Measurements from ENCODE around the gene RPS5. TPM values are rescaled to one million over a fixed set of nuclear protein-coding genes. Genes with fewer than 3 reads are reported as not detected.
"Not testable (repeated sequence)": the region's sequence is repeated elsewhere in the genome, so short reads cannot be mapped to it uniquely, and the experiment has no call there.

Gene RPS5
- total and polyA plus RNA-seq, 2 donors (not counting 1 experiment from before 2014, with no cell fraction given): 1,173 to 2,126 TPM

DNA sequence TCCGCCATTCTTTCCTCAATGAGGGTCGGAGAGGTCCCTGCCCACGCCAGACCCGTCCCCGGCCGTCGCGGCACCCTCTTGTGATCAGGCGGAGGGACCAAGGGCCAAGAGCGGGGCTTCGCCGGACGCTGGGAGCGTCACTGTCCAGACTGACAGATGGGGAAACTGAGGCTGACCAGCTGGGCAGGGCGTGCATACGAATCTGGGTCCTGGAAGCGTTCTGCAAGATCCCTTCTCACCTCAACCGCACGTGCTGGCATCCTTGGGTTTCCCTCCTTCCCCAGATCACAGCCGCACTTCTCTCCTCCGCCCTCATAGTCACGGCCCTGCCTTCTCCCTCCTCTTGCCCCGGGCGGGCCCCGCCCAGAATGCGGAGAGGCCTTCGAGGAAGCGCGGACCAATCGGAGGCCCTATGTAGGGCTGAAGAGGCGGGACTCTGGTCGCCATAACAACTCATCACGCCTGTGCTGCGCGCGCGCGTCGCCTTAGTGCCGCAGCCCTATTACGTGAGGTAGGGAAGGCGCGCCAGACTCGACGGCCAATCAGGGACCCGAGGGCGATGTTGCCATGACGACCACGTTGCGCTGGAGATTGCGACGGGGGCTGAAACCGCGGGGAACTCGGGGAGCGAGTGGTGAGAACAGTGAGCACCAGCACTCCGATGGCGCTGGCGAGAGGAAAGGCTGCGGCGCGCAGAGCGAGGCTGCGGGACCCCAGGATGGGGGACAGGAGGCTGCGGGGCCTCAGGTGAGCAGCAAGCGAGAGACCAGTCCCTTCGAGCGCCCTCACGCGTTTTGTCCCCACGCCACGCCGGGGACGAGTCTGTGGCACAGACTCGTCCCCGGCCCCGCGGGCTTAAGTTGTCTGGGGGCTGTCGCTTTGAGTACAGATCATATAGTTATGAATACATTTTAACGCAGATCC, 14.1 kb downstream of the RPS5 start:
- Histone ChIP-seq H3K27me3 (ENCODE audit: control insufficient read depth, insufficient read depth, low read length) (no peaks in the 10 kb centered on the region), H3K4me3 (replicated peaks in 1 of 4; ENCODE audit: control extremely low read depth in 1 of 4, insufficient read depth in 1 of 4, low read depth in 3 of 4, low read length in 4 of 4) (peak overlapping the region; percentile 68 to 73 (median 71)), H3K4me1 (ENCODE audit: control insufficient read depth, extremely low read depth, insufficient read depth, low read length) (peaks cover 4% of the 10 kb centered on the region), H3K36me3 (ENCODE audit: control insufficient read depth, insufficient read depth, low read length) (no peaks in the 10 kb centered on the region), H3K4me2 (ENCODE audit: extremely low read depth, insufficient read depth, low read length) (peak overlapping the region; percentile 76), H2AFZ (ENCODE audit: low read length) (peak overlapping the region; percentile 82), H3K79me2 (ENCODE audit: control insufficient read depth, insufficient read depth, low read length) (no peaks in the 10 kb centered on the region), H3K27ac (ENCODE audit: insufficient read depth, low read length) (peak overlapping the region; percentile 79), H4K20me1 (ENCODE audit: control insufficient read depth, extremely low read depth, insufficient read depth, low read length) (no peaks in the 10 kb centered on the region), H3K9me3 (ENCODE audit: control insufficient read depth, insufficient read depth, low read depth, low read length) (no peaks in the 10 kb centered on the region), H3K9ac (ENCODE audit: insufficient read depth, low read length) (peak overlapping the region; percentile 67)
- TF ChIP-seq, protein P1, sequence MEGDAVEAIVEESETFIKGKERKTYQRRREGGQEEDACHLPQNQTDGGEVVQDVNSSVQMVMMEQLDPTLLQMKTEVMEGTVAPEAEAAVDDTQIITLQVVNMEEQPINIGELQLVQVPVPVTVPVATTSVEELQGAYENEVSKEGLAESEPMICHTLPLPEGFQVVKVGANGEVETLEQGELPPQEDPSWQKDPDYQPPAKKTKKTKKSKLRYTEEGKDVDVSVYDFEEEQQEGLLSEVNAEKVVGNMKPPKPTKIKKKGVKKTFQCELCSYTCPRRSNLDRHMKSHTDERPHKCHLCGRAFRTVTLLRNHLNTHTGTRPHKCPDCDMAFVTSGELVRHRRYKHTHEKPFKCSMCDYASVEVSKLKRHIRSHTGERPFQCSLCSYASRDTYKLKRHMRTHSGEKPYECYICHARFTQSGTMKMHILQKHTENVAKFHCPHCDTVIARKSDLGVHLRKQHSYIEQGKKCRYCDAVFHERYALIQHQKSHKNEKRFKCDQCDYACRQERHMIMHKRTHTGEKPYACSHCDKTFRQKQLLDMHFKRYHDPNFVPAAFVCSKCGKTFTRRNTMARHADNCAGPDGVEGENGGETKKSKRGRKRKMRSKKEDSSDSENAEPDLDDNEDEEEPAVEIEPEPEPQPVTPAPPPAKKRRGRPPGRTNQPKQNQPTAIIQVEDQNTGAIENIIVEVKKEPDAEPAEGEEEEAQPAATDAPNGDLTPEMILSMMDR (conservative IDR thresholded peaks at IDR 0.05 in 1 of 2, IDR thresholded peaks at IDR 0.05 in 1 of 2; ENCODE audit: low read depth in 1 of 2, low read length in 2 of 2): no peak
- DNase-seq (ENCODE audit: low read depth in 2 of 2): peak; percentile 99

DNA sequence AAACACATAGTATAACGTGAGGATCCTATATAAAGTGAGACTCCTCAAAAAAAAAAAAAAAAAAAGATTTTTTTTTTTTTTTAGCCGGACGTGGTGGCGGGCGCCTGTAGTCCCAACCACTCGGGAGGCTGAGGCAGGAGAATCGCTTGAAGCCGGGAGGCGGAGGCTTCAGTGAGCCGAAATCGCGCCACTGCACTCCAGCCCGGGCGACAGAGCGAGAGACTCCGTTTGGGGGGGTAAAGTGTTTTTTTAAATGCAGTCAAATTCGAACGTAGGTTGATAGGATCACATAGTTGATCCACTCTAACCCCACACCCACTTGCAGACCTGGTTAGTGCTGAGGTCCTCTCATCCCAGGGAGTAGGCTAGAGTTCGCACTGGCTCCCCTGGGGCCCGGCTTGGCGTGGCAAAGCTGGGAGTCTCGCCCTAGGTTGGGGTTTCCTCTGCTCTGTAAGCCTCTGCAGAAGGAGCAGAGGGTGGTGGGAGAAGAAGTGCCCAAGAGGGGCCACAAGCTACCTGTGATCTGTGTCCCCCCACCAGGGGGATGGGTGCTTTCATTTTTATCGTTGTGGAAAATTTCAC, 14.9 kb downstream of the RPS5 start:
- H3K9me3 ChIP-seq (ENCODE audit: control insufficient read depth, insufficient read depth, low read depth, low read length): no peaks in the 10 kb centered on the region
- no peak for DNase-seq (ENCODE audit: low read depth in 2 of 2)
- peak overlapping the region; percentile 68 to 73 (median 71) for H3K4me3 ChIP-seq (replicated peaks in 1 of 4; ENCODE audit: control extremely low read depth in 1 of 4, insufficient read depth in 1 of 4, low read depth in 3 of 4, low read length in 4 of 4)
- H3K79me2 ChIP-seq (ENCODE audit: control insufficient read depth, insufficient read depth, low read length): no peaks in the 10 kb centered on the region
- H3K9ac ChIP-seq (ENCODE audit: insufficient read depth, low read length): peak overlapping the region; percentile 67
- H3K27ac ChIP-seq (ENCODE audit: insufficient read depth, low read length): no peak overlapping the region
- H3K4me2 ChIP-seq (ENCODE audit: extremely low read depth, insufficient read depth, low read length): peak overlapping the region; percentile 87
- no peaks in the 10 kb centered on the region for H3K27me3 ChIP-seq (ENCODE audit: control insufficient read depth, insufficient read depth, low read length)
- TF ChIP-seq, protein P1 (conservative IDR thresholded peaks at IDR 0.05 in 1 of 2, IDR thresholded peaks at IDR 0.05 in 1 of 2; ENCODE audit: low read depth in 1 of 2, low read length in 2 of 2): no peak
- TF ChIP-seq EZH2 (IDR thresholded peaks at IDR 0.05; ENCODE audit: low read length, missing control alignments): no peak
- H4K20me1 ChIP-seq (ENCODE audit: control insufficient read depth, extremely low read depth, insufficient read depth, low read length): no peaks in the 10 kb centered on the region
- H3K36me3 ChIP-seq (ENCODE audit: control insufficient read depth, insufficient read depth, low read length): peaks cover 2% of the 10 kb centered on the region
- H3K4me1 ChIP-seq (ENCODE audit: control insufficient read depth, extremely low read depth, insufficient read depth, low read length): peaks cover 4% of the 10 kb centered on the region
- H2AFZ ChIP-seq (ENCODE audit: low read length): no peak overlapping the region

DNA sequence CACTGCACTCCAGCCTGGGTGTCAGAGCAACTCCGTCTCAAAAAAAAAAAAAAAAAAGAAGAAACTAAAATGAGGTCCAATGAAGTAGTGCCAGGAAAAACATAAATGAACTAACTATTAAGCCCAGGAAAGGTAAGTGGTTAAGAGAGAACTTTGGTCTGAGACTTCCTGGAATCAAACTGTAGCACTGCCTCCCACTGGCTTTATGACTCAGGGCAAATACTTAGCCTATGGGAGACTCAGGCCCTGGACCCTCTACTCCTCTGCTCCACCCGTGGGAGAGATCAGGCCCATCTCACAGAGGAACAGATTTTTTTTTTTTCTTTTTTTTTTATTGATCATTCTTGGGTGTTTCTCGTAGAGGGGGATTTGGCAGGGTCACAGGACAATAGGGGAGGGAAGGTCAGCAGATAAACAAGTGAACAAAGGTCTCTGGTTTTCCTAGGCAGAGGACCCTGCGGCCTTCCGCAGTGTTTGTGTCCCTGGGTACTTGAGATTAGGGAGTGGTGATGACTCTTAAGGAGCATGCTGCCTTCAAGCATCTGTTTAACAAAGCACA, 16.9 kb downstream of the RPS5 start:
- H3K79me2 ChIP-seq (ENCODE audit: control insufficient read depth, insufficient read depth, low read length): peaks cover 14% of the 10 kb centered on the region
- not testable (repeated sequence) for H3K9ac ChIP-seq (ENCODE audit: insufficient read depth, low read length); H3K9me3 ChIP-seq (ENCODE audit: control insufficient read depth, insufficient read depth, low read depth, low read length); H3K36me3 ChIP-seq (ENCODE audit: control insufficient read depth, insufficient read depth, low read length); H3K4me3 ChIP-seq (replicated peaks in 1 of 4; ENCODE audit: control extremely low read depth in 1 of 4, insufficient read depth in 1 of 4, low read depth in 3 of 4, low read length in 4 of 4); H3K27me3 ChIP-seq (ENCODE audit: control insufficient read depth, insufficient read depth, low read length); H4K20me1 ChIP-seq (ENCODE audit: control insufficient read depth, extremely low read depth, insufficient read depth, low read length); H3K27ac ChIP-seq (ENCODE audit: insufficient read depth, low read length); H2AFZ ChIP-seq (ENCODE audit: low read length); DNase-seq (ENCODE audit: low read depth in 2 of 2); H3K4me1 ChIP-seq (ENCODE audit: control insufficient read depth, extremely low read depth, insufficient read depth, low read length); H3K4me2 ChIP-seq (ENCODE audit: extremely low read depth, insufficient read depth, low read length)

Data from fibroblast of lung (primary cell).